GM19468 (cell line): ENCODE results near the gene NNMT.

ENCODE experiments used
- ATAC-seq: cut with Tn5 transposase; IDR thresholded peaks from one replicate; pipeline ENCODE4 v1.9.1; 2021; ENCODE audit warnings: mild to moderate bottlenecking, moderate library complexity, moderate number of reproducible peaks; ENCODE audit not compliant: unreplicated experiment; ENCODE audit errors: extremely low read depth

NNMT gene

GRCh38 chr11:114262681-114263512 is 33.3 kb upstream of the NNMT start:
- ATAC-seq = no peak

- ATAC-seq = no peak
Measured at GRCh38 chr11:114263513-114264170, 32.6 kb upstream of the NNMT start.

- no peak for ATAC-seq
Measured at GRCh38 chr11:114264381-114264780, 31.8 kb upstream of the NNMT start.

GRCh38 chr11:114265122-114265878 is 30.9 kb upstream of the NNMT start:
- ATAC-seq = no peak

- no peak for ATAC-seq
Measured at GRCh38 chr11:114269498-114269897, 26.7 kb upstream of the NNMT start.

GRCh38 chr11:114270531-114271270 is 25.5 kb upstream of the NNMT start:
- no peak for ATAC-seq

- no peak for ATAC-seq
Measured at GRCh38 chr11:114271316-114271715, 24.9 kb upstream of the NNMT start.

- ATAC-seq = no peak
Measured at GRCh38 chr11:114272311-114272710, 23.9 kb upstream of the NNMT start.

- no peak for ATAC-seq
Measured at GRCh38 chr11:114273071-114273470, 23.1 kb upstream of the NNMT start.

- ATAC-seq = no peak
Measured at GRCh38 chr11:114273890-114274635, 22.1 kb upstream of the NNMT start.

- ATAC-seq = no peak
Measured at GRCh38 chr11:114274637-114275036, 21.6 kb upstream of the NNMT start.

GRCh38 chr11:114275280-114275679 is 20.9 kb upstream of the NNMT start:
- no peak for ATAC-seq

- ATAC-seq = no peak
Measured at GRCh38 chr11:114276077-114276476, 20.1 kb upstream of the NNMT start.

- ATAC-seq = no peak
Measured at GRCh38 chr11:114277637-114278341, 18.4 kb upstream of the NNMT start.

- no peak for ATAC-seq
Measured at GRCh38 chr11:114278342-114279065, 17.7 kb upstream of the NNMT start.

- no peak for ATAC-seq
Measured at GRCh38 chr11:114279792-114280546, 16.2 kb upstream of the NNMT start.

GRCh38 chr11:114280696-114281095 is 15.5 kb upstream of the NNMT start:
- no peak for ATAC-seq
